GM12874 (cell line): ENCODE data around the gene FOXL1.

Experiments used
- TF ChIP-seq, protein P1 (sequence below): IDR thresholded peaks from 2 replicates; pipeline ENCODE4 v1.5.1; 2011; ENCODE audit warnings: low read depth, mild to moderate bottlenecking, control low read depth, low read length, moderate library complexity; ENCODE audit not compliant: insufficient read depth

The FOXL1 gene

DNA sequence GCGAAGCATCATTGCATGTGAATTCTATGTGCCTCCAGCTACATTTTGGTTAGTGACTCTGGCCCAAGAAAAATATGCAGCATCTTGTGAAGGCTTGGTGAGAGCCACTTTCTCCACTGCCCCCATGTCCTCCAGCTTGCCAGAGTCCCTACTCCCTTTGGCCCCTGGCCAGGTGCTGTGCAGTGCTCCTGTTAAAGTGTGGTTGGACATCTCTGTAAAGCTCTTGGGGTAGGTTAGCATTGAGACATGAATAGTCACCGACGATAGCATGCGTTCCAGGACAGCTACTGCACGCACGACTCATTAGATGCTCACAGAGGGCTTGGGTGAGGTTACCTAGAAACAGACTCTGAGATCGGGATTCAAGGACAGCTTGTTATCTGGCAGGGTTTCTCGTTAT is 48.6 kb downstream of the FOXL1 start:
- TF ChIP-seq, protein P1, sequence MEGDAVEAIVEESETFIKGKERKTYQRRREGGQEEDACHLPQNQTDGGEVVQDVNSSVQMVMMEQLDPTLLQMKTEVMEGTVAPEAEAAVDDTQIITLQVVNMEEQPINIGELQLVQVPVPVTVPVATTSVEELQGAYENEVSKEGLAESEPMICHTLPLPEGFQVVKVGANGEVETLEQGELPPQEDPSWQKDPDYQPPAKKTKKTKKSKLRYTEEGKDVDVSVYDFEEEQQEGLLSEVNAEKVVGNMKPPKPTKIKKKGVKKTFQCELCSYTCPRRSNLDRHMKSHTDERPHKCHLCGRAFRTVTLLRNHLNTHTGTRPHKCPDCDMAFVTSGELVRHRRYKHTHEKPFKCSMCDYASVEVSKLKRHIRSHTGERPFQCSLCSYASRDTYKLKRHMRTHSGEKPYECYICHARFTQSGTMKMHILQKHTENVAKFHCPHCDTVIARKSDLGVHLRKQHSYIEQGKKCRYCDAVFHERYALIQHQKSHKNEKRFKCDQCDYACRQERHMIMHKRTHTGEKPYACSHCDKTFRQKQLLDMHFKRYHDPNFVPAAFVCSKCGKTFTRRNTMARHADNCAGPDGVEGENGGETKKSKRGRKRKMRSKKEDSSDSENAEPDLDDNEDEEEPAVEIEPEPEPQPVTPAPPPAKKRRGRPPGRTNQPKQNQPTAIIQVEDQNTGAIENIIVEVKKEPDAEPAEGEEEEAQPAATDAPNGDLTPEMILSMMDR: no peak

DNA sequence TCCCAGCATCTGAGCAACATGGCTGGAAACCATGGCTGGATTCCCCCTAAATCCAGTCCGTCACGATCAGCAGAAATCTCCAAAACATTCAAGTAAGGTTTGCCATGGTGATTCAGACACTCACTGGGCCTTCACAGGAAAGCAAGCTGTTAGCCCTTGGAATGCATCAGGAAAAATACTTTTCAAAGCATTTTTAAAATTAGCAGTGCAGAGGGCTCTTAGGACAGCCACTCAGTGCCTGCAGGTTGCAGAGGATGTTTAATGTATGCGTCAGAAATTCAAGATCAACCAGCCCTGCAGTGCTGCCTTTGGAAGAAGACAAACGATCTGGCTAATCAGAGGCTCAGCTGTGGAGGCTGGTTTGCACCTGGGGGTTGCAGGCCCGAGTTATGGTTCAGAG is 50.3 kb downstream of the FOXL1 start:
- TF ChIP-seq, protein P1: no peak

DNA sequence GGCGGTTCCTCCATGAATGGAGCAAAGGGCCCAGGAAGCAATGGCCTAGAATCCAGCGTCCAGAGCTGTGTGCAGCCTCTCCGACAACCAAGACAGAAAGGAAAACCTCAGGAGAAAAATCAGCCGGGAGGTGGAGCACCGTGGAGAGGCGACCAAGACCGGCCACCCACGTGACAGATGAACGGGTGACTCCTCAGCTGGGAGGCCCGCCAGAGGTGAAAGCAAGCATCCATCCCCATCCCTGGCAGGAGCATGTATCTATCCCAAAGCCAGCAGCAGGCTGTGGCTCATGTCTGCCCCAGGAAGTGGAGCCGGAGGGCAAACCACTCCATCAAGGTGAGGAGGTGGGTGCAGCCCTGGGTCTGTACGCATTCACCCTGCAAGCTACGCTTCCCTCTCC is 52.1 kb downstream of the FOXL1 start:
- TF ChIP-seq, protein P1: no peak

DNA sequence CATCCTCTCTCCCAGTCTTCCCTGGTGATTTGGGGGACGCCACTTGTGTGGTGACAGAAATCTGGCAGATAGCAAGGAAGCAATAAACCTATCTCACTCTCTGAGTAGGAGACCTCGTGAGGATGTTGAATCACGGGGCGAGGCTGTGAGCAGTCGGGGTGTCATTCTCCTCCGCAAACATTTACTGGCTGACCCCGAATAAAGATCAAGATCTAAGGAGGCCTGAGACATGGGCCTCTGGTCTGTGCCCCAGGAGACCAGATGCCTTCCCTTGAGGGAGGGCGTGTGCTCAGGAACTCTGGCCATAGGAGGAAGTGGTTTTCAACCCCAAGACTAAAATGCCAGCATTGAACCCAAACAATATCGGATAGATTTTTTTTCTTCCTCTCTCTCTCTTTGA is 53.1 kb downstream of the FOXL1 start:
- TF ChIP-seq, protein P1: no peak
